Fibroblast of skin of scalp (primary cell): ENCODE results near the gene MED8. TPM values are rescaled to one million over a fixed set of nuclear protein-coding genes. Genes with fewer than 3 reads are reported as not detected.

Source experiments
- DNase-seq: peaks from one replicate; pipeline ENCODE4 v3.0.0-alpha.2; 2013
- polyA plus RNA-seq, 2 experiments: library from polyadenylated mRNA; unstranded; fragments of 120-200 nt; gene quantifications; one replicate each; pipeline ENCODE4 v1.2.1, GENCODE V29; 2013; ENCODE audit not compliant: insufficient read length in 2 of 2

MED8 gene
- 77.6 TPM for polyA plus RNA-seq (2013, experiment 1 of 2; ENCODE audit: insufficient read length)
- 72.0 TPM for polyA plus RNA-seq (2013, experiment 2 of 2; ENCODE audit: insufficient read length)

- peak; percentile 94 for DNase-seq
These were observed at the start of gene MED8, which contains the start of gene SZT2 for GRCh38 chr1:43389326-43390313. Gene MED8, minus strand, starts transcription at chr1:43389800. Its CDS starts 36 bp downstream, at chr1:43389764. Gene SZT2, plus strand, starts transcription at chr1:43389899. Its CDS starts 70 bp downstream, at chr1:43389969.

- no peak for DNase-seq
These were observed 49.5 kb upstream of the MED8 start for GRCh38 chr1:43438953-43439581.

GRCh38 chr1:43438576-43438952, 49.0 kb upstream of the MED8 start:
- no peak for DNase-seq

DNA sequence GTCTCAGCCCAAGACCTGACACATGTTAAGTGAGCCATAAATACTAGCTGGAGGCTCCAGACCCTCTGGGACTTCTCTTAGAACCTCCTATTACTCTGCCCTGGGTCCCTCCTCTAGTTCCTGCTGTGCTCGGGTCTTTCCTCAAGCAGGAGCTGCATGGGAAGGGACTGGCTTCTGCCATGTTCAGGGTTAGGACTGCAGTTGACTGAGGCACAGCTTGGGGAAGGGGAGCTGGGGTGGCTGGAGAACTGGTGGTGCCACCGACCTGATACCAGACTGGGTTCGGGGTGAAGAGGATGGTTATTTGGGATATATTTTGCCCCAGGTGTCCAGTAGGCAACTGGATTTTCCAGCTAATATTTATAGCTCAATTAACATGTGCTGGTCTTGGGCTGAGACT, 48.4 kb upstream of the MED8 start:
- DNase-seq, result no peak

- no peak for DNase-seq
These were observed 47.7 kb upstream of the MED8 start for GRCh38 chr1:43437031-43437973.

GRCh38 chr1:43436371-43436770, 46.8 kb upstream of the MED8 start:
- peak; percentile 14 for DNase-seq

GRCh38 chr1:43435146-43436145, 45.8 kb upstream of the MED8 start:
- DNase-seq, result peak; percentile 66

DNA sequence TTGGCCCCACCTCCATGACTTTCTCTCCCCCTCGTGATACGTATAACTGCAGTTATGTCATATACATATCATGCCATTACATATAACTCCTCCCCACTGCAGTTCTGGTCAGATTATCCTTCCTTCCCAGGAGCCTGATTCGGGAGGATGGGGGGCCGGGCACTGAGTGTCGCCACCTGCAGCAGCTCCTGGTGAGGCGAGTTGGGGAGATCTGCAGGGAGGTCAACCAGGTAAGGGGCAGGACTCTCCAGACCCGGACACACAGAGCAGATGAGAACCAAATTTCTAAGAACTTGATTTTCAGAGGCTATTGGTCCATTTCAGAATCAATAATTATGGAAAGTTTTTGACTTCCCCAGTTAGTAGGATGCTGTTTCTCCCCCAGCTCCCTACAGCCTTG, 44.7 kb upstream of the MED8 start:
- no peak for DNase-seq

DNA sequence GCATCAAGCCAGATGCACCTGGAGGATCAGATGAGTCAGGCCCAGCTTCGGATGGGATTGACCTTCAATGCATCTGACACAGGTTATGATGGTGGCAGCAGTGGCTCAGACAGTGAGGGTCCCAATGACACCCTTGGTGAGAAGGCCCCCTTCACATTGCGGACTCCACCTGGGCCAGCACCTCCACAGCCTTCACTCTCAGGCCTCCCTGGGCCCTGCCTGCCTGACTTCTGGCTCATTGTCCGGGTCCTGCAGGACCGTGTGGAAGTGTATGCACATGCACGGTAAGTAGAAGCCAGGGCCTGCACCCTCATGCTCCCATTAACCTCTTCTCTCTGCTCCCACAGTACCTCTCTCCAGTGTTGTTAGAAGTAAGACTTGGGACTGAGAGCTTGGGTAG, 43.3 kb upstream of the MED8 start:
- DNase-seq, result no peak

DNA sequence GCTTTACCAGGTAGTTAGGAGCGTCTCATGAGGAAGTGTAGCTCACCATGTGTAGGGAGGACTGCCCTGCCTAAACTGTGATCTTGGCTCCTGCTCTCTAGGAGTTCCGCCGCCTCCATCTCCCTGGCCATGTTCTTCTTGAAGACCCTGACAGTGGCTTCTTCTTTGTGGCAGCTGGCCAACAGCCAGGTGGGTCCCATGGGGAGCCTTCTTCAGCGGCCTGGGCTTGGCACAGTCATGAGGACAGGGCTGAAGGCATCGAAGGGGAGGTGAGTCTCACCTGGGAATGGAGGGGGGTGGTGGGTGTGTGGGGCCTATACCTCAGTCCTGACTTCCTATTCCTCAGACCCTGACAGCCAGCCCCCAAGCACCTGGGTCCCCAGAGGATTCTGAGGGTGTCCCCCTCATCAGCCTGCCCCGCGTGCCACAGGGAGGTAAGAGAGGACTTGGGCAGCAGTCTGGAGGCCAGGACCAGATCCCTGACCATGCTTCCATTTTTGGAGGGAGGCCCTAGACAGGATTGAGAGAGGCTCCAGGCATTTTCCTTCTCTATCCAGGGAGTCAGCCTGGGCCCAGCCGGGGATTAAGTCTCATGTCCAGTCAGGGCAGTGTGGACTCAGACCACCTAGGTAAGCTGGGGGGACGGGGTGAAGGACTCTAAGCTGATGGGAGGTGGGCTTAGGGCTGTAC, 42.7 kb upstream of the MED8 start:
- DNase-seq, result no peak

DNA sequence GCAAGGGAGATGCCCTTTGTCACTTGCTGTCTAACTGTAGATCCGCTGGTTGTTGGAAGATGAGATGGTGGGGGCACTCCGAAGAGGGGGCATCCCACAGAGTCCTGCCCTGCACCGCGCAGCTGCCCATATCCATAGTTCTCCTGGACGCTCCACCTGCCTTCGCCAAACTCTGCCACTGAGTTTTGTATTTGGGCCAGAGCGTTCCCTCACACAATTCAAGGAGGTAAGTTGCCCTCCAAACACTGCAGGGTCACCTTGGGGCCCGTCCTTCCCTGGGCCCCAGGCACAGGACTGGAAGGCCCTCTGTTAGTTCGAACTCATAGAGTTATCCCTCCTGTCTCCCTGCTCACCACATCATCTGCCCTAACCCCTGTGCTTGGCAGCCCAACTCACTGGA, 42.1 kb upstream of the MED8 start:
- no peak for DNase-seq

- no peak for DNase-seq
These were observed 41.2 kb upstream of the MED8 start for GRCh38 chr1:43430831-43431230.

- DNase-seq, result no peak
These were observed 38.3 kb upstream of the MED8 start for GRCh38 chr1:43427941-43428340.

GRCh38 chr1:43427524-43427923, 37.9 kb upstream of the MED8 start:
- DNase-seq, result no peak

DNA sequence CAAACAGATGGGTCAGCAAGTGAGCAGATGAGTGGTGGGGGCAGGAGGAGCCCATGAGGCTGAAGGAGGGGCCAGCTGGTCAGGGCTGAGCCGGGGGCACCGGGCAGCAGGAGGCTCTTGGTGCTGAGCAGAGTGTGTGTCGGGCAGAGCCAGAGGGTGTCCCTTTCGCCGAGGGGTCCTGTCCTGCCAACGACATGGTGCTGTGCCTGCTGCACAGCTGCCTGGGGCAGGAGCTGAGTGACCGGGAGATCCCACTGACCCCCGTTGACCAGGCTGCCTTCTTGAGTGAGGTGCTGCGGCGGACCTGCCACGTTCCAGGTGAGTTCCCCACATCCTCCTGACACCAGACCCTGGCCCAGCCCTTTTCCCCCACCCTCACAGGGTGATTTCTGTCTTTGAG, 36.6 kb upstream of the MED8 start:
- DNase-seq, result no peak

GRCh38 chr1:43425045-43425444, 35.4 kb upstream of the MED8 start:
- DNase-seq, result no peak

- no peak for DNase-seq
These were observed 34.3 kb upstream of the MED8 start for GRCh38 chr1:43423672-43424550.

- DNase-seq, result no peak
These were observed 33.5 kb upstream of the MED8 start for GRCh38 chr1:43422995-43423671.
